UCSD-AML1 (cell line): Measurements from ENCODE around the gene TRAF3IP3.

ENCODE experiments used
- DNase-seq: peaks from one replicate; lab custom pipeline; 2025; ENCODE audit not compliant: unreplicated experiment; lab: John Stamatoyannopoulos, UW

Gene TRAF3IP3

DNA sequence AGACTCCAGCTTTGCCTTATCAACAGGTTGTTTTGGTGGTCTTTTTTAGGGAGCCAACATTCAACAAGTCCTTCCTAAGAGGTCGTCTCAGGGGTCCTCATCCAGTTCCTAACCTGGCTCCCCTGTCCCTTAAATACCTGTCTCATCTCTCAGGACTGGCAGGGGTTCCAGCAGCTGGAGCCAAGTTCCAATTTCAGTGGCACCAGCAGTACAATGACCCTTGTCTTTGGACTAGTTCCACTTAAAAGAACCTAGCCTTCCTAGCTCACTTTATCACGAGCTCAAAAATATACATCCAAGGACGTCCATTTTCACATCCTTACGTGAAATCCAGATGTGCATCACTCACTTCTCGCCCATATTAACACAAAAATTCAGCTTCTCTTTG is 18.7 kb upstream of the TRAF3IP3 start:
- no peak for DNase-seq

- no peak for DNase-seq
Observed at GRCh38 chr1:209738270-209738669, 17.6 kb upstream of the TRAF3IP3 start.

DNA sequence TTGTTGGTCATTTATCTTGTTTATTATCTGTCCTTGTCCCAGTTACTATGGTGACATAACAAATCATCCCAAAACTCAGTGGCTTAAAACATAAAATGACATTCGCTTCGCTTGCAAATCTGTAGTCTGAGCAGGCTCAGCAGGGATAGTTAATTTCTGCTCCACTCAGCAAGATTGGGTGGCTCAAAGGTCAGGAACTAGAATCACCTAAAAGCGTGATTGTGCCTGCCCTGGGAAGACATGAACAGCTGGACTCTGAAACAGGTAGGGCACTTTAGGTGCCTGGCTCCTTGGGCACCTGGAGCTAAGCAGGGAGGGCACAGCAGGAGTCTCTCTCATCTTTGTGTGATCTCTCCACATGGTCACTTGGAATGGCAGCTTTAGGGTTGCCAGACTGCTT is 14.7 kb upstream of the TRAF3IP3 start:
- DNase-seq = no peak

GRCh38 chr1:209741889-209742288 is 14.0 kb upstream of the TRAF3IP3 start:
- DNase-seq = no peak

GRCh38 chr1:209742409-209743144 is 13.3 kb upstream of the TRAF3IP3 start:
- no peak for DNase-seq

- DNase-seq = no peak
Observed at GRCh38 chr1:209743145-209743482, 12.7 kb upstream of the TRAF3IP3 start.

GRCh38 chr1:209746451-209747165 is 9.2 kb upstream of the TRAF3IP3 start:
- DNase-seq = no peak

- peak; percentile 87 for DNase-seq
Observed at GRCh38 chr1:209747580-209748262, 8.1 kb upstream of the TRAF3IP3 start.

DNA sequence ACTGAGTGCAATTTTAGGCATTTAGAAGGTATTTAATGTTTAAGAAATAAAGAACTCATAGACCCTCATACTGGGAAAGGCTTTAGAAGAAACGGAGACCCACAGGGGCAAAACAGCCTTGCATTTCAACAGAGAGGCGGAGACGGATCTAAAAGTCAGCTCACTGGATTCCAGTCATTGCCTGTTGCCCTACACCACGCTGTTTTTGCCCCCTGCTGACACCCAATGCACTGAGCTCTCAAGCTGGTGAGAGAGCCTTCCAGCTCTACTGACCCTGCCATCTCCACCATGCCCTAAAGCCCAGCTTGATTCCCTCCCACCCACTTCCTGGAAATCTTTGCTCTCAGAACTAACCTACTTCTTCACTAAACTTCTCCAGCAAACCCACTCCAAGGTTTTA is 7.2 kb upstream of the TRAF3IP3 start:
- no peak for DNase-seq

DNA sequence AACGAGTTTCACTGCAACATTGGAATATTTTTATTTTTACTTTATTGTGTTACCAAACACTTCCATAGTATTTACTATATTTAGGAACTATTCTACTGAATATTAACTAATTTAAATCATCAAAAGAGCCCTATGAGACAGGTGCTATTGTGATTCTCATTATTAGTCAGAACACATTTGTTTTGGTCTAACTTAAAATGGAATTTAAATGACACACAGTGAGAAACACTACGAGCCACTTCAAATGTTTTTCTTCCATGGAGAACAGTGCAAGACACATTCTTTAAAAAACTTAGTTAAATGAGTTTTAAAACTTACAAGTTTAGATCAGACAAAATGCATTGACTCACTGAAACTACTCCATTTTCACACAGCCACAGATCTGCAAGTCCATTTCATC is 6.6 kb upstream of the TRAF3IP3 start:
- DNase-seq = no peak

DNA sequence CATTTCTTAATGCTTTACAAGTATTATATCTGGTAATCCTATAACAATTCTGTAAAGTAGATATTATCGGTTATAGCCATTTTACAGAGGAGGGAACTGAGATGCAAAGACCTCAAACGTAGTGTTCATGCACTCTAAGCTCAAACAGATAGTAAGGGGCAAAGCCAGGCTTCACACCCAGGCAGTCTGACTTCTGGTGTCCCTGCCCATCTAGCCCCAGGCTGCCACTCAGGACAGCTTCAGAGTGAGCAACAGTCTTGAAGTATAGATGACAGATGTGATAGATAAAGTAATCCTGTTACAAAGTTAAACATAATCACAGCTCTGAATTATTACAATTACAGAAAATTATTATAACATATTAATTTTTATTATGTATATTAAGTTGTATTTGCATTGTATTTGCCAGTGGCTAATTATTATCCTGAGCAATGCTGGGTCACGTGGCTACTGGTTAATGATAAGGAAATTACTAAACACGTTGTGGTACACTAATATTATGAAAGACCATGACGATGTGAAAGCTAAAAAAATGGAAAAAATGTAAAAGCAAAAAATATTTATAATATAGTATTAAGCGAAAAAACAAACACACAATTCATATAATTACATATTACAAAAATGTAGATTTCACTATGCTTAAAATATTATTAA is 6.1 kb upstream of the TRAF3IP3 start:
- no peak for DNase-seq

- DNase-seq = no peak
Observed at GRCh38 chr1:209751627-209752231, 4.1 kb upstream of the TRAF3IP3 start.

DNA sequence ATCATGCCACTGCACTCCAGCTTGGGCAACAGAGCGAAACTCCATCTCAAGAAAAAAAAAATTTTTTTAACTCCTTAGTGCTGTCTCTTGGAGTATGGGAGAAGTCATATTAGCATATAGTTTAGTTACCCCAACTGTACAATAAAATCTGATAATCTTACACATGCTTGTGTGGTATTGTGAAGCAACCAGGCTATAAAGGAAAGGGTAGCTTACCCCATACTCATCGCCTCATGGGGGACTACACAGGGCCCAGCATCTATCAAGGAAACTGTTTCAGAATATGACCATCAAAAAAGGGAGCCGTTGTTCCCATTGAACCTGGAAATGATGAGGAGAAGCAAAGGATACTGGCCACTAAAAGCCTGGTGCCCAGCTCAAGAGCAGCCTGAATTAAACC is 3.0 kb upstream of the TRAF3IP3 start:
- DNase-seq = no peak

DNA sequence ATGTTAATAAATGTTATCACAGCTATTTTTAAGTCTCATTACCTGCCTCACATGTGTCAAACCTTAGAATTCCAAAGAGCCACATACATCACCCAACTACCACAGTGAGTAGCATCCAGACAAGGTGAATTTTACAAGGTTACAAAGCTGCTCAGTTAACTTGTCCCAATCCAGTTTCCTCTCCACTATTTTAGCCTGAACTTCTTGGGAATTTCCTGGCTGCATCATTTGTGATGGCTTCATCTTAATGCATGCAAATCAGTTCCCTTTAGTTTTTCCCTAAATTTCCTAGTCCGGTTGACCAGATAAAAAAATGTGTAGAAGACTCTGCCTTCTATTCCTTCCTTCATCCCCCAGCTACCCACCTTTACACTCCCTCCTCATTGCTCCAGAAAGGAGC is 597 bp upstream of the TRAF3IP3 start:
- DNase-seq = no peak

- DNase-seq = peak; percentile 49
Observed at GRCh38 chr1:209756615-209757445, 977 bp downstream of the TRAF3IP3 start.

GRCh38 chr1:209758400-209758799 is 2.5 kb downstream of the TRAF3IP3 start:
- no peak for DNase-seq

DNA sequence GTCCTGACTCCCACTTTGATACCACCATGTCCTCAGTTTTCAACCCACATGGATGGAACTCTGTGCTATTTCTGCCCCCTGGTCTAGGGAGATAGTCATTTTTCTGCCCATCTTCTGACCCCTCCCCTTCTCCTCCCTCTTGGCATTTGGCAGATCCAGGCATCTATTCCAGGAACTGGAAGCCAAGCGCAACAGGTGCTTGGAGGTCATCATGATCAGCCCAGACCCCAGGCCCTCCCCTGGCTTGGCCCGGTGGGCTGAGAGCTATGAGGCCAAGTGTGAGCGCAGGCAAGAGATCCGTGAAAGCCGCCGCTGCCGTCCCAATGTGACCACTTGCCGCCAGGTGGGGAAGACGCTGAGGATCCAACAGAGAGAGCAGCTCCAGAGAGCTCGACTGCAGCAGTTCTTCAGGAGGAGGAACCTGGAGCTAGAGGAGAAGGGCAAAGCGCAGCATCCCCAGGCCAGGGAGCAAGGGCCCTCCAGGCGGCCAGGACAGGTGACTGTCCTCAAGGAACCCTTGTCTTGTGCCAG is 4.0 kb downstream of the TRAF3IP3 start:
- no peak for DNase-seq

DNA sequence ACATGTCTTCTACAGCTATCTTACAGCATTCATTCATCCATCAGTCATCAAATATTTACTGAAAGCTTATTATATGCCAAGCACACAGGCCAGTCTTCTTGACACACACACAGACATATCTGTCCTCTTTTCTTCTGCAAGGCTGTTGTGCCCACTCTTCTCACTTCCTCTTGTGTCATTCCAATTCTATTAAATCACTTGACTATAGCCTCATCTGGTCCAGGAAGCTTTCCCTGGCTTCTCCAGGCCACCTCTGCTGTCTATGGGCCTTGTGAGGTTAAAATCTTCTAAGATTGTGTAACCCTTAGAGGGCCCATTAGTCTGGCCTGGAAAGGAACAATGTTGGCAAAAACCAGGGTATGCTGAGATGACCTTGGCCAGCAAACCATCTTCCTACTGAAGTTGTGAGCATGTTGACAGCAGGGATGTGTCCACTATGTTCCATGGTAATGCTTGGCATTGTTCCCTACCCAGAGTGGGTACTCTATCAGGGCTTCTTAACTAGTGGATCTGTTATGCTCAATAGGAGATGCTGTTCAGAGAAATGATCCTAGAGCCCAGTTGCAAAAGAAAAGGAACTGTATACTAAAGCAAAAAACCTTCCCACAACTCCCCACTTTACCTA is 5.3 kb downstream of the TRAF3IP3 start:
- DNase-seq = no peak

DNA sequence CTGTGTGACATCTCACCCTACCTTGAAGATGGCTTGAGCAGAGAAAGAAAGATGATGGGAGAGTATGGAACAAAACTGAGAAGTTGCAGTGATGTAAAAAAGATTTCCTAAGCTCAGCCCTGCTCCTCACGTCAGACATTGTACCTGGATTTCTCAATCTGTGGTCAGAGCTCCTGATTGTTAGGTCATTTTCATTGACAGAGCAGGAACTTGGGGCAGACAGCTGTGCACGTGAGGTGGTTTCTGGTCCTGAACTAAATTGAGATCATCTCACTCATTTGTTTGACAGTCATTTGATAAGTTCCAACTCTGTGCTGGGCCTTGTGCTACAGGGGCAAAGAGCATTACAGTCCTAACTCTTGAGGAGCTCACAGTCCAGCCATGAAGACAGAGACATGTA is 10.2 kb downstream of the TRAF3IP3 start:
- no peak for DNase-seq

- DNase-seq = no peak
Observed at GRCh38 chr1:209767096-209767495, 11.2 kb downstream of the TRAF3IP3 start.
